Neutrophil (primary cell): ENCODE measurements around the gene MUTYH.

Experiments used
- H3K27ac ChIP-seq: fragments of 200-600 bp; sonication (generic); 2 replicates; pipeline ENCODE4 v1.5.1; 2016; ENCODE audit warnings: mild to moderate bottlenecking, moderate library complexity
- H3K27me3 ChIP-seq: fragments of 200-600 bp; sonication (generic); 2 replicates; pipeline ENCODE4 v1.6.0; 2016; ENCODE audit warnings: mild to moderate bottlenecking
- H3K36me3 ChIP-seq: fragments of 200-600 bp; sonication (generic); 2 replicates; pipeline ENCODE4 v1.5.1; 2017
- H3K4me1 ChIP-seq, 2 experiments: fragments of 200-600 bp in 1 of 2; sonication (generic) in 1 of 2; 1 replicate in 1 of 2; 2 replicates in 1 of 2; pipeline versions ENCODE4 v1.5.1 to v1.6.1; 2013 to 2016; ENCODE audit warnings: low read depth in 1 of 2, low read length in 1 of 2, mild to moderate bottlenecking in 1 of 2, moderate library complexity in 1 of 2; ENCODE audit not compliant: control insufficient read depth in 1 of 2, insufficient read depth in 1 of 2
- H3K4me3 ChIP-seq, 2 experiments: fragments of 200-600 bp in 1 of 2; sonication (generic) in 1 of 2; 1 replicate in 1 of 2; 2 replicates in 1 of 2; pipeline ENCODE4 v1.5.1; 2013 to 2016; ENCODE audit warnings: low read depth in 1 of 2, low read length in 1 of 2, mild to moderate bottlenecking in 1 of 2, moderate library complexity in 1 of 2
- H3K9me3 ChIP-seq: fragments of 200-600 bp; sonication (generic); 2 replicates; pipeline ENCODE4 v1.5.1; 2016
- CTCF ChIP-seq: fragments of 200-600 bp; sonication (generic); IDR thresholded peaks from 2 replicates; pipeline ENCODE4 v1.5.1; 2016; ENCODE audit warnings: antibody characterized with exemption

The MUTYH gene

GRCh38 chr1:45380730-45381129 is 40.5 kb upstream of the MUTYH start:
- Histone ChIP-seq H3K4me3 (no peak overlapping the region), H3K36me3 (no peaks in the 10 kb centered on the region), H3K4me1 (peaks cover 12 to 19% of the 10 kb centered on the region in 2 experiments), H3K9me3 (no peaks in the 10 kb centered on the region), H3K27ac (no peak overlapping the region), H3K27me3 (no peaks in the 10 kb centered on the region)
- no peak for TF ChIP-seq CTCF

DNA sequence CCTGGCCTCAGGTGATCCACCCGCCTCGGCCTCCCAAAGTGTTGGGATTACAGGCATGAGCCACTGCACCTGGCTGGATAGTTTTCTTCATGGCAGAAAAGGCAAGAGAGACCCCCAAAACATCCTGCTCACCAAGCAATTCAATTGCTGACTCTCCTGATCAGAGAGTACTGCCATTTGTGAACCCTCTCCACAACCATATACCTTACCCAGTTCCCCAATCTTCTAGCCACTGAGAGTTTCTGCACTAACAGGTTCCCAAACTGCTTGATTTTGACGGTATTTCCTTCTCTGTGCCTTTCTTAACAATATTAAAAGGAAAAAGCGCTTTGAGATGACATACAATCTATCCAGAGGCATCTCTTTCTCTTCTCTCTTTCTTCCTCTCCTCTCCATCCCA is 39.9 kb upstream of the MUTYH start:
- no peaks in the 10 kb centered on the region for H3K9me3 ChIP-seq
- H3K27me3 ChIP-seq, result no peaks in the 10 kb centered on the region
- H3K4me3 ChIP-seq, result no peak overlapping the region
- H3K36me3 ChIP-seq, result no peaks in the 10 kb centered on the region
- H3K27ac ChIP-seq, result no peak overlapping the region
- H3K4me1 ChIP-seq, result peaks cover 7 to 14% of the 10 kb centered on the region in 2 experiments
- no peak for TF ChIP-seq CTCF

GRCh38 chr1:45379524-45379923 is 39.3 kb upstream of the MUTYH start:
- Histone ChIP-seq H3K4me1 (peaks cover under 1 to 8% of the 10 kb centered on the region in 2 experiments), H3K4me3 (no peak overlapping the region), H3K9me3 (no peaks in the 10 kb centered on the region), H3K27ac (no peak overlapping the region), H3K36me3 (no peaks in the 10 kb centered on the region), H3K27me3 (no peaks in the 10 kb centered on the region)
- no peak for TF ChIP-seq CTCF

- Histone ChIP-seq H3K4me1 (no peaks in the 10 kb centered on the region), H3K4me3 (no peak overlapping the region), H3K9me3 (no peaks in the 10 kb centered on the region), H3K27me3 (no peaks in the 10 kb centered on the region), H3K36me3 (no peaks in the 10 kb centered on the region), H3K27ac (no peak overlapping the region)
- no peak for TF ChIP-seq CTCF
Measured at GRCh38 chr1:45378184-45378583, 37.9 kb upstream of the MUTYH start.

DNA sequence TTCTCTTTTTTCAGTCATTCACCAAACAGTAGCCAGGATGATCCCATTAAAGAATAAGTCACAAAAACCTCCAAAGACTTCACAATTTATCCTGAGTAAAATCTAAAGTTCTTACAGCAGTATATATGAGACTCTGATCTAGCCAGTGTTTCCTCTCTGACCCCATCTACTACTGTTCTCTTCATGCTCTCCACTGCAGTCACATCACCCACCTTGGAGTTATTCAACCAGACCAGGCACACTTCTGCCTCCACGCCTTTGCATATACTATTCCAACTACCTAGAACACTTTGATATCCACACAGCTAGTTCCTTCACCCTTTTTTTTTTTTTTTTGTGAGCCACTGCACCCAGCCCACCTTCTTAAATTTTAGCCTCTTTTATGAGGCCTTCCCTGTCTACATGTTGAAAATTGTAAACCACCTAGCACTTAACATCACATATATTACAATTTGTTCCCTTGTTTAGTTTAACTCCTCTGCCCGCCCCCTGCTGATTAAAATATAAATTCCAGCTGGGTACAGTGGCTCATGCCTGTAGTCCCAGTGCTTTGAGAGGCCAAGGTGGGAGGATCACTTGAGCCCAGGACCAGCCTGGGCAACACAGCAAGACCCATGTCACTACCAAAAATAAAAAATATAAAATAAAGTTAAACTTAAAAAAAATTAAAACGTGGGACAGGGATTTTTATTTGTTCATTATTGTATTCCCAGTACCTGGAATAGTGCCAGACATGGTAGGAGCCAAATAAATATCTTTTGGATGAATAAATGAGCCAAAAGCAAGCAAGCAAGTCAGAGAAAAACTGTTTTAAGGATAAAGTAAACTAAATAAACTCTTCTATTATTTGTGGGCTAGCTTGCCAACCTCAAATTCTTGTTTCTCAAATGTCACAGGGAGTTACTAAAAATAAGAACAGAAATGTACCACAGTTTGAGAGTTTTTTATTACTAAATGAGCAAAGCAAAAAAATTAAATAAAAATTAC is 35.2 kb upstream of the MUTYH start:
- TF ChIP-seq CTCF, result no peak
- Histone ChIP-seq H3K36me3 (no peaks in the 10 kb centered on the region), H3K4me3 (no peak overlapping the region), H3K4me1 (peaks cover 5 to 7% of the 10 kb centered on the region in 2 experiments), H3K27me3 (no peaks in the 10 kb centered on the region), H3K9me3 (no peaks in the 10 kb centered on the region), H3K27ac (no peak overlapping the region)
